GM12875 (cell line): Measurements from ENCODE around the gene LIG1.
A peak's percentile ranks its signal among the peaks of the same experiment; 100 is the strongest.

Experiments
- H3K4me3 ChIP-seq: one replicate; pipeline ENCODE4 v1.5.1; 2011; ENCODE audit warnings: low read depth, low read length, control low read depth
- CTCF ChIP-seq: IDR thresholded peaks from 2 replicates; pipeline ENCODE4 v1.5.1; 2011; ENCODE audit warnings: low read depth, mild to moderate bottlenecking, control low read depth, inconsistent platforms, low read length, moderate library complexity, borderline replicate concordance; ENCODE audit not compliant: insufficient read depth

LIG1 gene

GRCh38 chr19:48192750-48193149 lies 22.6 kb upstream of the LIG1 start:
- no peak for TF ChIP-seq CTCF

DNA sequence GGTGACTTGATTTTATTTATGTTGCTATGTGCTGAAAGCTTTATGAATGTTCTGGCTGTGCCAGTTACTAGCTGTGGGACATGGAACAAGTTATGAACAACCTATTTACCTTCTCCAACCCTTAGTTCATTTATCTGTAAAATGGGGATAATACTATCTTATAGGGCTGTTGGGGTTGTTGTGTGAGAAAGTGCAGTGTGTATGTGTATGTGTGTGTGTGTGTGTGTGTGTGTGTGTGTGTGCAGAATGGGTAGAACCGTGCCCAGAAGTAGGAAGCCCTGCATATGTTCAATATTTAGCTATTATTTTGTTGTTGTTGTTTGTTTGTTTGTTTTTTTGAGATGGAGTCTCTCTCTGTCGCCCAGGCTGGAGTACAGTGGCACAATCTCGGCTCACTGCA lies 20.7 kb upstream of the LIG1 start:
- no peak for TF ChIP-seq CTCF
- H3K4me3 ChIP-seq: no peak overlapping the region

More at GRCh38 chr19:48192750-48193149, 22.6 kb upstream of the LIG1 start:
- H3K4me3 ChIP-seq: no peak overlapping the region

GRCh38 chr19:48190288-48190884 lies 20.2 kb upstream of the LIG1 start:
- TF ChIP-seq CTCF: no peak
- no peak overlapping the region for H3K4me3 ChIP-seq

DNA sequence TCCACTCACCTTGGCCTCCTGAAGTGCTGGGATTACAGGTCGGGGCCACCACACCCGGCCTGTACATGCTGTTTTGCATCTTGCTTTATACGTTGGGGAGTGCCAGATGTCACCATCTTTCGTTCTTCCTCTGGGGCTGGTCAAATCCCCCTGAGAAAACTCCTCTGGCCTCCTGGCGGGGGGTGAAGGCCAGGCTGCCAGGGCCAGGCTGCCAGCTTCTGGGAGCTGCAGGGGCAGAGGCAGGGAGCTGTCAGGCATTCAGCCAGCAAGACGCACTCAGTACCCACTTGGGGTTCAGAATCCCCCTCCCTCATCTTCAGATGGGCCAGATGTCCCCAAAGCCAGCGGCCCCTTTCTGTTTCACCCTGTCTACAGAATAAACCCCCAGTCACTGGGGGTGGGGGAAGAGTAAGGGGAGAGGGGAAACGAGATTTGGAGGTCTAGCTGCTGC lies 16.4 kb upstream of the LIG1 start:
- no peak overlapping the region for H3K4me3 ChIP-seq

DNA sequence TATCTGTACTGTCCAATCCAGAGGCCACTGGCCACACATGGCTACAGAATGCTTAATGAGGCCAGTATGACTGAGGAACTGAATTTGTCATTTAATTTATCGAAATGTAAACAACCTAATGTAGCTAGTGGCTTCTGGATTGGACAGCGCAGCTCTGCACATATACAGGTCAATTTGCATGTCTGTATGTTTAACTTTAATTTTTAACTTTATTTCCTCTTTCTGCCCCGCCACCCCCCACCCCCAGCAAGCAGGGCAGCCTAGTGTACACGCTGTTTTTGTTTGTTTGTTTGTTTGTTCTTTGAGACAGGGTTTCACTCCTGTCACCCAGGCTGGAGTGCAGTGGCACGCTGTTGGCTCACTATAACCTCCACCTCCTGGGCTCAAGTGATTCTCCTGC lies 15.9 kb upstream of the LIG1 start:
- no peak overlapping the region for H3K4me3 ChIP-seq

More for the DNA sequence above, 16.4 kb upstream of the LIG1 start:
- TF ChIP-seq CTCF: no peak

GRCh38 chr19:48183356-48183755 lies 13.2 kb upstream of the LIG1 start:
- no peak for TF ChIP-seq CTCF
- H3K4me3 ChIP-seq: no peak overlapping the region

More for the DNA sequence above, 15.9 kb upstream of the LIG1 start:
- no peak for TF ChIP-seq CTCF

GRCh38 chr19:48182434-48182833 lies 12.3 kb upstream of the LIG1 start:
- TF ChIP-seq CTCF: 0 out of 2 replicates have a peak, but pooled peaks have one; percentile 14
- no peak overlapping the region for H3K4me3 ChIP-seq
